HCT116 (cell line): ENCODE measurements around the gene MMEL1. TPM values are rescaled to one million over a fixed set of nuclear protein-coding genes. Genes with fewer than 3 reads are reported as not detected.
"Not testable (repeated sequence)": the region's sequence is repeated elsewhere in the genome, so short reads cannot be mapped to it uniquely, and the experiment has no call there.

Experiments used
- ATAC-seq: fragments of 200-7000 bp; cut with Tn5 transposase; 2 replicates; pipeline ENCODE4 v1.9.1; 2020; ENCODE audit warnings: mild to moderate bottlenecking, moderate library complexity
- BruUV-seq: library from RNA; stranded (reverse); fragments of 400-500 nt; replicated peaks from 2 replicates; lab custom pipeline; 2021; lab: Mats Ljungman, UMichigan
- CTCF ChIA-PET: fragments of 300-600 bp; sonication (Branson Sonifier 250); formaldehyde crosslinking; loops from one replicate; lab custom pipeline; 2021; ENCODE audit warnings: antibody characterized with exemption; lab: Charles Lee
- POLR2A ChIA-PET: fragments of 300-600, 350-600 bp; sonication (Branson Sonifier 250); formaldehyde crosslinking; loops from one replicate; lab custom pipeline; 2021; ENCODE audit warnings: antibody characterized with exemption; lab: Charles Lee
- RAD21 ChIA-PET, 2 experiments: fragments of 300-600 bp; sonication (Branson Sonifier 250); formaldehyde crosslinking; loops; one replicate each; lab custom pipeline; 2023; ENCODE audit warnings: low total read pairs in 2 of 2; ENCODE audit not compliant: uncharacterized antibody in 2 of 2, unreplicated experiment in 2 of 2, low non-redundant PET in 1 of 2; lab: Charles Lee
- DNase-seq: peaks from one replicate; pipeline ENCODE4 v3.0.0-alpha.2; 2010; ENCODE audit warnings: low read depth, low spot score
- H2AFZ ChIP-seq: fragments of 200-600 bp; shearing (Covaris generic), sonication (generic); 2 replicates; pipeline ENCODE4 v1.6.1; 2017; ENCODE audit warnings: low read depth, mixed run types, mixed read lengths, antibody characterized with exemption, low read length; ENCODE audit not compliant: poor library complexity, severe bottlenecking
- H3K27ac ChIP-seq: 2 replicates; pipeline ENCODE4 v1.5.1; 2012; ENCODE audit warnings: low read depth, low read length
- H3K27me3 ChIP-seq: fragments of 200-600 bp; sonication (generic); 2 replicates; pipeline ENCODE4 v1.6.1; 2016; ENCODE audit warnings: mixed run types, low read length, mixed read lengths; ENCODE audit not compliant: insufficient read depth
- H3K36me3 ChIP-seq, 2 experiments: fragments of 200-500 bp in 1 of 2; fragments of 200-600 bp in 1 of 2; sonication (Bioruptor generic) in 1 of 2; sonication (generic) in 1 of 2; 2 replicates each; pipeline versions ENCODE4 v1.5.1 to v1.6.1; 2014 to 2016; ENCODE audit warnings: low read length in 2 of 2, inconsistent platforms in 1 of 2, mixed read lengths in 1 of 2, mixed run types in 1 of 2; ENCODE audit not compliant: insufficient read depth in 2 of 2, control insufficient read depth in 1 of 2
- H3K4me1 ChIP-seq, 2 experiments: fragments of 200-600 bp in 1 of 2; sonication (generic) in 1 of 2; 2 replicates each; pipeline versions ENCODE4 v1.5.1 to v1.6.1; 2012 to 2017; ENCODE audit warnings: low read length in 2 of 2, inconsistent platforms in 1 of 2, mild to moderate bottlenecking in 1 of 2, mixed read lengths in 1 of 2, mixed run types in 1 of 2, moderate library complexity in 1 of 2; ENCODE audit not compliant: insufficient read depth in 2 of 2, control insufficient read depth in 1 of 2
- H3K4me2 ChIP-seq: fragments of 200-600 bp; sonication (generic); 2 replicates; pipeline ENCODE4 v1.6.1; 2017; ENCODE audit warnings: mixed run types, low read length, mixed read lengths
- H3K4me3 ChIP-seq, 2 experiments: fragments of 200-600 bp in 1 of 2; sonication (generic) in 1 of 2; replicated peaks in 1 of 2; 2 replicates each; pipeline ENCODE4 v1.5.1; 2011 to 2016; ENCODE audit warnings: low read length in 2 of 2, control low read depth in 1 of 2, low read depth in 1 of 2, mild to moderate bottlenecking in 1 of 2, mixed read lengths in 1 of 2, mixed run types in 1 of 2
- H3K79me2 ChIP-seq: fragments of 200-600 bp; sonication (generic); 2 replicates; pipeline ENCODE4 v1.6.1; 2017; ENCODE audit warnings: mild to moderate bottlenecking, mixed run types, low read length, moderate library complexity, mixed read lengths; ENCODE audit not compliant: insufficient read depth
- H3K9ac ChIP-seq: fragments of 200-600 bp; sonication (generic); 2 replicates; pipeline ENCODE4 v1.6.1; 2016; ENCODE audit warnings: low read length, mixed read lengths
- H3K9me2 ChIP-seq: fragments of 200-600 bp; sonication (generic), shearing (Covaris generic); 2 replicates; pipeline ENCODE4 v1.6.1; 2017; ENCODE audit warnings: mixed run types, mild to moderate bottlenecking, moderate library complexity; ENCODE audit not compliant: insufficient read depth
- H3K9me3 ChIP-seq, 2 experiments: fragments of 200-500 bp in 1 of 2; fragments of 200-600 bp in 1 of 2; sonication (Bioruptor generic) in 1 of 2; sonication (generic) in 1 of 2; 2 replicates each; pipeline ENCODE4 v1.6.1; 2014 to 2017; ENCODE audit warnings: low read length in 2 of 2, mixed read lengths in 2 of 2, inconsistent platforms in 1 of 2, low read depth in 1 of 2, mild to moderate bottlenecking in 1 of 2, mixed run types in 1 of 2, moderate library complexity in 1 of 2; ENCODE audit not compliant: control insufficient read depth in 1 of 2, insufficient read depth in 1 of 2
- H4K20me1 ChIP-seq: fragments of 200-600 bp; sonication (generic), shearing (Covaris generic); 2 replicates; pipeline ENCODE4 v1.6.1; 2017; ENCODE audit warnings: mixed run types, mild to moderate bottlenecking, moderate library complexity; ENCODE audit not compliant: insufficient read depth
- ATF3 ChIP-seq: IDR thresholded peaks from 2 replicates; pipeline ENCODE4 v1.6.1; 2012
- CBX3 ChIP-seq: IDR thresholded peaks from 2 replicates; pipeline ENCODE4 v1.6.1; 2012; ENCODE audit warnings: low read depth
- EGR1 ChIP-seq: IDR thresholded peaks from 2 replicates; pipeline ENCODE4 v1.6.1; 2012; ENCODE audit warnings: low read depth
- ELF1 ChIP-seq: IDR thresholded peaks from 2 replicates; pipeline ENCODE4 v1.6.1; 2012; ENCODE audit warnings: low read depth, borderline replicate concordance
- EZH2 ChIP-seq: fragments of 200-600 bp; sonication (generic); IDR thresholded peaks from 2 replicates; pipeline ENCODE4 v1.6.1; 2017; ENCODE audit warnings: antibody characterized with exemption, mixed run types
- EZH2phosphoT487 ChIP-seq: fragments of 200-600 bp; IDR thresholded peaks from 2 replicates; pipeline ENCODE4 v1.6.1; 2018; ENCODE audit warnings: antibody characterized with exemption, borderline replicate concordance
- FOSL1 ChIP-seq: IDR thresholded peaks from 2 replicates; pipeline ENCODE4 v1.6.1; 2012; ENCODE audit warnings: low read depth
- JUND ChIP-seq: IDR thresholded peaks from 2 replicates; pipeline ENCODE4 v1.6.1; 2012
- MAX ChIP-seq: IDR thresholded peaks from 2 replicates; pipeline ENCODE4 v1.6.1; 2012
- POLR2A ChIP-seq: IDR thresholded peaks from 2 replicates; pipeline ENCODE4 v1.7.0; 2011; ENCODE audit warnings: borderline replicate concordance; ENCODE audit not compliant: insufficient read depth, insufficient read length; ENCODE audit errors: extremely low read depth
- RAD21 ChIP-seq: IDR thresholded peaks from 2 replicates; pipeline ENCODE4 v1.6.1; 2012; ENCODE audit warnings: low read depth, mild to moderate bottlenecking
- SIN3A ChIP-seq: IDR thresholded peaks from 2 replicates; pipeline ENCODE4 v1.6.1; 2012; ENCODE audit warnings: low read depth
- SP1 ChIP-seq: IDR thresholded peaks from 2 replicates; pipeline ENCODE4 v1.6.1; 2012; ENCODE audit warnings: low read depth
- TCF7L2 ChIP-seq: IDR thresholded peaks from 2 replicates; pipeline ENCODE4 v1.7.0; 2011; ENCODE audit warnings: borderline replicate concordance, inconsistent platforms; ENCODE audit not compliant: insufficient read depth, insufficient read length; ENCODE audit errors: extremely low read depth
- YY1 ChIP-seq: IDR thresholded peaks from 2 replicates; pipeline ENCODE4 v1.6.1; 2011; ENCODE audit warnings: low read length, low read depth, moderate library complexity, mild to moderate bottlenecking; ENCODE audit not compliant: insufficient replicate concordance; ENCODE audit errors: extremely low read depth
- ZBTB33 ChIP-seq: IDR thresholded peaks from 2 replicates; pipeline ENCODE4 v1.6.1; 2011; ENCODE audit warnings: mild to moderate bottlenecking, low read length, moderate library complexity; ENCODE audit not compliant: insufficient replicate concordance; ENCODE audit errors: extremely low read depth
- ZFX ChIP-seq: fragments of 450-650 bp; IDR thresholded peaks from 2 replicates; pipeline ENCODE4 v1.6.1; 2017
- ZNF274 ChIP-seq: fragments of 200-500 bp; sonication (Bioruptor generic); IDR thresholded peaks from 2 replicates; pipeline ENCODE4 v1.6.1; 2014; ENCODE audit warnings: mild to moderate bottlenecking, low read depth, low read length, inconsistent platforms
- intact Hi-C: fragments of 100-400 bp; cut with micrococcal nuclease; formaldehyde crosslinking; loops from 2 replicates; pipeline ENCODE4 v1.10.0; 2022
- total RNA-seq: library from RNA; stranded (reverse); gene quantifications from one replicate; pipeline ENCODE4 v1.2.1, GENCODE V29; 2021; ENCODE audit not compliant: unreplicated experiment

MMEL1 gene
- total RNA-seq, 1 experiment from 2014 or later: 2.7 TPM

GRCh38 chr1:2577565-2578075 is 55.2 kb downstream of the MMEL1 start:
- Histone ChIP-seq H3K27ac (peak overlapping the region; percentile 45; the same call in 1 of the 2 replicates), H3K9ac (peak overlapping the region; percentile 46; the same call in 1 of the 2 replicates), H3K4me1 (peaks cover 9 to 13% of the 10 kb centered on the region in 2 experiments; a peak in 3 of 4 replicates), H3K4me2 (peak overlapping the region; percentile 64)
- CTCF ChIA-PET, POLR2A ChIA-PET, H3K9me3 ChIP-seq, RAD21 ChIA-PET, BruUV-seq, intact Hi-C loops, H3K79me2 ChIP-seq, H3K27me3 ChIP-seq, H3K36me3 ChIP-seq, H2AFZ ChIP-seq, H4K20me1 ChIP-seq, H3K4me3 ChIP-seq, H3K9me2 ChIP-seq, DNase-seq: not testable (repeated sequence)
- ATAC-seq: 0 out of 2 replicates have a peak, but pooled peaks have one; percentile 9

- no peak overlapping the region for H3K4me2 ChIP-seq
- TF ChIP-seq ATF3 (no peak), TCF7L2 (no peak), ELF1 (no peak), EZH2 (no peak), MAX (no peak), ZNF274 (no peak), EGR1 (no peak), YY1 (no peak), SP1 (no peak), EZH2phosphoT487 (no peak), FOSL1 (no peak), ZBTB33 (no peak), POLR2A (no peak), RAD21 (no peak), ZFX (no peak), SIN3A (no peak), CBX3 (no peak), JUND (no peak)
- TF ChIP-seq, all 23 proteins: peak for 0
- no peaks in the 10 kb centered on the region for H3K27me3 ChIP-seq
- no TSS peak for BruUV-seq
- H3K4me3 ChIP-seq: no peak overlapping the region
- ChIA-PET CTCF (no interaction called here), POLR2A (no interaction called here), RAD21 (no interaction called here)
- H4K20me1 ChIP-seq: no peaks in the 10 kb centered on the region
- no peaks in the 10 kb centered on the region for H3K9me2 ChIP-seq
- H3K9me3 ChIP-seq: no peaks in the 10 kb centered on the region; a peak in 1 of 4 replicates
- intact Hi-C loops: no loop called here
- no peak for DNase-seq
- no peak for ATAC-seq
- H3K9ac ChIP-seq: no peak overlapping the region
- H3K27ac ChIP-seq: no peak overlapping the region
- no peak overlapping the region for H2AFZ ChIP-seq
- H3K4me1 ChIP-seq: peaks cover 9 to 13% of the 10 kb centered on the region in 2 experiments; a peak in 3 of 4 replicates
- H3K36me3 ChIP-seq: no peaks in the 10 kb centered on the region
- H3K79me2 ChIP-seq: no peaks in the 10 kb centered on the region
Measured at GRCh38 chr1:2575801-2576663, 56.8 kb downstream of the MMEL1 start.
